NCI-H1048 (cell line): ENCODE data around the gene SMOC2.

Experiments used
- DNase-seq: peaks from one replicate; lab custom pipeline; 2025; lab: John Stamatoyannopoulos, UW

SMOC2 gene

DNA sequence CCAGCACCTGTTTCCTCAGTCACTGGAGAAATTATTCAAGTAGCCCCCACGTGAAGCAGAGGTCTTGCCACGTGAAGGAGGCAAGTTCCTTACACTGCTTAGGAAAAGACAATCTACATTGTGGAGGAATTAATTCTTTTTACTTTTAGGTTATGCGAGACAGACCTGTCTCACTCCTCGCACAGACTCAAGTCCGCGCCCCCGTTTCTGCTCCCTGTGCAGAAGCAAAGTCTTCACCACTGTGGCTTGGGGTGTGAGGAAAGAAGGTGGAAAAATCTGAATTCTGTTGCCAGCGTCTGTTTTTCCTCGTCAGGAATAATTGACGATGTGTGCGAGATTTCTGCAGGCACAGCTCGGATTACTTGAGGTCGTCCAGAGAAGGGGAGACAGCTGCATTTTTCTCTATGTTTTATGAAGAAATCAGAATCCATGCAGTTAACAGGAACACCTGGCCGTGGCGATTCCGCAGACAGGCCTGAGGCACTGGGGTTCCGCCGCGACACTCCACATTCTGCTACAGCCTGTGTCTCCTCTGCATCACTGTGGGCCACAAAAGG is 185.1 kb downstream of the SMOC2 start:
- no peak for DNase-seq

DNA sequence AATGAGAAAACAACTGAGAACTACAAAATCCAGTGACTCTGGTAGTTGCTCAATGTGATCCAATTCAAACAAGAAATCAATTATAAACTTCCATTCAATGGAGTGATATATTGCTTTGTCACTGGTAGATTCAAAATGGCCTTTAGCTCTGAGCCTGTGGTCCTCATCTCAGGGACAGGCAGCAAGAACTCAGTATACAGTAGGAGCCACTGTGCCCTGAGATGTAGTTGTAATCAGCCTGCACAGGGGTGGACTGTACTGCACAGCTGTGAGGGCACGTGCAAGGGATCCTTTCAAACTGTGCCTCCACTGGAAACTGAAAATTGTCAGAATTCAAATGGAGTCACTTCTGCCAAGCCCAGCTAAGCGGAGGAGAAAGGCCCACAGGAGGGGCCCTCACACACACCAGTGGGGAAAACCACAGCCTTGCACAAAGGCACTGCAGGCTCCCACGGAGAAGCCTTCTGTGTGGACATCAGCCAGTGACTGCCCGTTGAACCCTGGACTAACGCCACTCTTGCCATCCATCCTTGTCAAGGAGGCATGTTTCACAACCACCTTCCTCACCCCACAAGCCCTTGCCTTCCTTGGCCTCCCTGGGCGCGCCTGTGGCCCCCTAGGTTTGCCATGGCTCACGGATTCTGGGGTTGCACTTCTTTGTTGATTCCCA is 186.7 kb downstream of the SMOC2 start:
- no peak for DNase-seq

DNA sequence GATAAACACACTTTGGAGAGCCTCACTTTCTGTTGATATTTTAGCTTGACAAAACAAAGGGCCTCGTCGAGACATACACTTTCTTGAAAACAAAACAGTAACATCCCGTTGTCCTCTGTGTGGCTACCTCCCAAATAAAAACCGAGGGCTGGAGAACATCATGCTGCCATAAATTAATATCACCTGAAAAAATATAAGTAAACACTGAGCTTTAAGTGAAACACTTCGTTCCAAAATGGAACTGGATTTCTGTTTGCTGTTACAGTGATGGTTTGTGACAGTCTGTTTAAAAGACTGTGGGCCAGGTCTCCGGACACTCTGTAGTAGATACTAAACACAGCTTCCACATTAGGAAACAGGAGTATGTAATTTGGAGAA is 187.2 kb downstream of the SMOC2 start:
- DNase-seq, result no peak

DNA sequence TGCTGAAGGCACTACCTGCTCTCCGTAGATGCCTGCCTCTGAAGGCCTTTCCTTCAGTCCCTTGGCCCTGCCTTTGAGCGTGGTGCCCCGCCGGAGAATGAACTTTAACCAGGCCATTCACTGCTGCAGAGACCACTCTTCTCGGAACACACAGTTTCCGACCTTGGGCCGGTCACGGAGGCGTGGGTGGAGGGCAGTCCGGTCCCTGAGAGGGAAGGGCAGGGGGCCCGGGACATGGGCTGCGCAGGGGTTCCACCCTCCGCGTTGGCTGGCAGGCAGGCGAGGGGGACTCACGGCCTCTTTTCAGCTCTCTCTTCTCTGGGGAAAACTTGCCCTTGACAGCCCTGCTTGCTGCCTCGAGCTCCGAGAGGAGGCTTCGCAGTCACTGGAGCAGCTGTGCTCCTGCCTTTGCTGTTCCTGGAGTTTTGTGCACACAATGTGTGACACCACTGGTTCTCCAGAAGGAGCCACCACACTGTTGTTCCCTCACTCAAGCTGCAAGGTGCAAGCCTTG is 187.8 kb downstream of the SMOC2 start:
- no peak for DNase-seq

DNA sequence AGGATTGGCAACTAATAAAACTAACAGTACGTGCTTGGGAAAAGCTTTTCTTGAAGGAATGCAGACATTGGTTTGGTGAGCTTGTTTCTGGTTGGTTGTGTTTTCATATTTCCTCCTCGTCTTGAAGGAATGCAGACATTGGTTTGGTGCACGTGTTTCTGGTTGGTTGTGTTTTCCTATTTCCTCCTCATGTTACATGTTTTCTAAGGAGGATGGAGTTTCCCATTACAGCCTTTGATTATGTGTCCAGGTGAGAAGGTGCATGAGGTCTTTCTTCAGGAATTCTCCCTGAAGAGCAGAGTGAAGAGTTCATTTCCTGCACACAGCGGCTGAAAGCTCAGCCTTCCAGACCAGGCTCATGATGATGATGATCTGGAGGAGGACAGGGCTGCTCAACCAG is 190.6 kb downstream of the SMOC2 start:
- DNase-seq, result no peak

DNA sequence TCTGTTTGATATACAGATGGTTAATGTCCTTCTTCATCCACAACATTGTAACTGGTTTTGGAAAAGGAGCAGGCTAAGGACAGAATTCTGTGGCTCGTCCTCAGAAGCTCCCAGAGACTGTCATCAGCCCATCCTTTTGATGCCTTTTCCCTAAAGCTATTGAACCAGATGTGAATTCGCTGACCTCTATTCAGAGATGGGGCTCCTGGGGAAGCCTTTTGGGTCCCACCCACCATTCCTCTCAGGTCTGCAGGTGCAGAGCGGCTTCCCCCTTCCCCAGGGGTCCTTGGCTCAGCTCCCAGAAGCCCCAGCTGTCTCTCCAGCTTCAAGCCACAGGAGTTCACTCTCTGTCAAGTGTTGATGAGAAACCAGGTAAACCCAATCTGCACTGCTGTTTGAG is 191.7 kb downstream of the SMOC2 start:
- DNase-seq, result no peak

DNA sequence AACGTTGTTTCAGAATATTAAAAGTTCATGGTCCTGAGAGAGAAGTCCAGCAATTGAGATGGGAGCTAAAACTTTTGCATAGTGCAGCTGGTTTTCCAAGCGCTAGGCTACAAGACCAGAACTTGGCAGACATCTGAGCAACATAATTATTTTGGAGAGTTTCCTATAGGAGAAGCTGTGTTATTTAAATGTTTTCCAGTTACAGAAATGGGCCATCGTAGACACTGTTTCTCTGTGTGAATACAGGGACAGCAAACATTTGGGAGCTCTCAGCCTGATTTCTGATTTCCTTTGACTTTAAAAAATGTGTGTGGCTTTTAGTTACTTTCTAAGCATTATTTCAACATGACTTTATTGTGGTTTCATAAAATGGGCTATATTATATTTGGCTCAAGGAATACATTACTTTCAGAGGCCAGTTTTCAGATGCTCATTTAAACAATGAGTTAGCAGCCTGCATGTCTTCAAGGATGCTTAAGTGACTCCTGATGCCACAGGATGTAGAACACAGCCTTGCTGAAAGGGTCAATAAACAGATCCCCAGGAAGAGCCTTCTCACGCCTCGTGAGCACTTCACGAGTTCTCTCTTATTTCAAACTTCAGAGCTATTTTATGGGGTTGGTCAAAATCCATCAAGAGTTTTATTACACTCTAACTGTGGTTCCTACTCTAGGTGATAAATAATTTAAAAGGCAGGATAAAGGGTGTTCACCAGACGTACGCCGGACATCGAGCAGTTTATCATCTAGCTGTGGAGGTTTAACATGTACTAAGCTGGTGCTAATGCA is 193.8 kb downstream of the SMOC2 start:
- DNase-seq, result no peak

DNA sequence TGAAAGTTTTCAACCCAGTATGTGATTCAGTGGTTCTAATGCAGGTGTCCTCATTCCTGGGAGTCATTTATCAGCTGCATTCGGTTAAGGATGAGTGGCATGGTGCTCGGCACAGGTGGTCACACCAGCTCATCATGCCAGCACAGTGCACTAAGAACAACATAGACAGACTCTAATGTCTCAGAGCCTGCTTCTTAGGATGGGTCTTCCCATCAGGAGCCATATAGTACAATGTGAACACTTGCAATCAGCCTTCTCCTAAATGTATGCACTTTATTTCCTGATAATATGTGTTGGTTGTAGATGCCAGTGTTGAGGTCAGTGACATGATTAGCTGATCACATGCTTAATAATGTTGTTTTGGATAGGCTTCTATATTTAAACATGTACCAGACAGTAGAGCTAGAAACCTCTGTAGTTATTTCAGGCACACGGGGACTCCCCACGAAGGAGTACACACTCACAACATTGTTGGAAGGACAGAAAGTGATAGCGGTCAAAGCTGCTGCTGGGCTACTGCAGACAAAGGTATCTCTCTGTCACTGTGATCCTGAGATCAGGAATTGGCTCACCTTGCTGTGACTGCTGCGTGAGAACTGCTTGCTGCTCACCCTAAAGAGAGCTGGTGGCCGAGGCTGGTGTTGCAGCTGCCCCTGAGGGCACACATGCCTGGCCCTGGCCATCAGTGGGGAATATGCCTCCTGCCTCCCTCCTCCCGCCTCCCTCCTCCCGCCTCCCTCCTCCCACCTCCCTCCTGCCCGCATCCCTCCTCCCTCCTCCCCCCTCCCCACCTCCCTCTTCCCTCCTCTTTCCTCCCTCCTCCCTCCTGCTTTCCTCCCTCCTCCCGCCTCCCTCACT is 195.4 kb downstream of the SMOC2 start:
- DNase-seq, result no peak

DNA sequence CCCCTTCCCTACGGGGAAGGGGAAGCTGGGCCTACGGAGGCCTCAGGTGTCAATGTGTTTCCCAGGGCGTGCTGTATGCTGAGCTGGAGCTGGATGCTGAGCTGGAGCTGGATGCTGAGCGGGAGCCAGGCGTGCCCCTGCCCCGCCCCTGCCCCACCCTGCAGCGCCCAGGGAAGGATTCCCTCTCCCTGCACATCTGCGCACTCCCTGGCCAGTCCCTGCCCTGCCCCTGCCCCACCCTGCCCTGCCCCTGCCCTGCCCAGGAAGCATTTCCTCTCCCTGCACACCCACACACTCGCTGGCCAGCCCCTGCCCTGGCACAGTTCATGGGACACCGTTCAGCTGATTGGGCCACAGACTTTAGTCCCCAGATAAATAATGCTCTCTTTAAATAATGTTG is 196.8 kb downstream of the SMOC2 start:
- no peak for DNase-seq

DNA sequence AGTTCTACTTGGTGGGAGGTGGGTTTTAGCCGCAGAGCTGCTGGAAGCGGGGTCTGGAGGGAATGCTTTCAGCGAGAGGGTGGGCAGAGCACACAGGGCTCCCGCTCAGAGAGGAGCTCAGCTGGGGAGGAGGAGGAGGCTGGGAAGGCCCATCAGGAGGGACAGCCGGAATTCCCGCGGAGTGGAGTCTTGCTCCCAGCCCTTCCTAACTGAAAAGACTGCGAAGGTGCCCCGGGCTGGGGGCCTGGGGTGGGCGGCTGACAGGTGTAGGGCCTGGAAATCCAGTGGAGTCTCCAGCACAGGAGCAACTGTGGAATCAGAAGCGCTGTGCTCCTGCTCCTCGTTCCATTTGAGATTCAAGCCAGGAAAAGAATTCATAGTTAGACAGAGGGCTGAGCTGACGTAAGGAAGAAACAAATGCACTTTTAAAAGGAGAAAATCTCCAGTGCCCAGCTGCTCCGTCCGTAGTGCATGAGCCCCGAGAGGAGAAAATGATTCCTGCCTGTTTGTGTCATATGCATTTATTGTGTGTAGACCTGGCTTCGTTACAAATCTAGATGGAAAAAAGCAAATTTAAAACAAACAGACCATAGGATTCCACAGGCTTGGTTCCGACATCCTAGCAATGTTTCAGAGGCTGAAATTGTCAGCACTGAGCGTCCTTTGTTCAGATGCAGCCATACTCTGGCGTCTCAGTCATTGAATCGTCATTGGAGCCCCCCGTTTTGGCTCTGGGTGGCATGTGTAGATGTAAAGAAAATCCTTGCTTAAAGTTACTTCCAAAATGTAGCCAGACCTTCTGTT is 197.7 kb downstream of the SMOC2 start:
- DNase-seq, result no peak

DNA sequence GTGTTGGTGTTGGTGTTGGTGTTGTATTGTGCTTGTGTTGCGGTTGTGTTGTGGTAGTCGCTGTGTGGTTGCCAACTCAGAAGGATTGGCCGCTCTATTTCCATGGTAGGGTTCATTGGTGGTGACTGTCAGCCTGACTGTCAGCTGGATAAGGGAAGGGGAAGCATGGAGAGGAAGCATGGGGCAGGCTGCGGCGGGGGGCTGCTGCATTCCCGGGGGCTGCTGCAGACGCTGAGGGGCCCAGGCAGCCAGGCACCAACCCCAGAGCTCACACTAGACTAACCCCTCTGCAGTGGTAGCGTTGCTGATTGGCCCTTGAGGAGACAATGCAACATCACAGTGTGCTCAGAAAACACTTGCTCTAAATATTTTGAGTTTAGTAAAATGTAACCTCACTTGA is 199.2 kb downstream of the SMOC2 start:
- DNase-seq, result no peak

DNA sequence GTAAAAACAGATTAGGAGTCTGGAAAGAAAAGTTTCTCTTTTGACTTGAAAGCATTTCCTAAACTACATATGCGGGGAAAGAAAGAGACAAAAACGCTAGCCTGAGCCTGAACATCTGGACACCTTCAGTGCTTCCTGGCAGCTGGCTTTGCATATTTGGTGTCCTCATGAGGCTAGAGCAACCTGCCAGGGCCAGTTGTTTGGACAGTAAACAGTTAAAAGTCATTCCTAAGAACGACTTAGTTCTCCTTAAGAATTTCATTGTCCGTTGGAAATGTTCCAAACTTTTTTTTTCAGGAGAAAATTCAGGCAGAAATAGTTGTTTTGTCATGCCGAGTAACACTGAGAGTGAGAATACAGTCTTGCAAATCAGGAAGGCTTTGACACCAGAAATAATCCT is 199.8 kb downstream of the SMOC2 start:
- DNase-seq, result no peak

DNA sequence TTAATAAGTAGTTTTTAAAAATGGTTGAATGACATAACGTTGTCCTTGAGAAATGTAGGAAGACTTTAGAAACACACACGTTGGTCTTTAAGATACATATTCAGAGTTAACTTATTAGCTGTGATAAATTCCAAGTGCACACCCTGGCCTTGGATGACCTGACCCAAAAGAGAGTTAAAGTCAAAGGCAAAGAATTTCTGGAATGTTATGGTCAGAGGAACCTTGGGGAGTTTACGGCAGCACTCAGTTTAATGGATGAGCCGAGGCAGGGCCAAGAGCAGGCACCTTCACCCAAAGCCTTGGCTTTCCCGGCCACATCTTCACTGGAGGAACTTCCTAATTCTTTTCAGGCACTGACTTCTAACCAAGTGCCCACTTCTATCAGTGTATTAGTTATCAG is 200.5 kb downstream of the SMOC2 start:
- DNase-seq, result no peak

DNA sequence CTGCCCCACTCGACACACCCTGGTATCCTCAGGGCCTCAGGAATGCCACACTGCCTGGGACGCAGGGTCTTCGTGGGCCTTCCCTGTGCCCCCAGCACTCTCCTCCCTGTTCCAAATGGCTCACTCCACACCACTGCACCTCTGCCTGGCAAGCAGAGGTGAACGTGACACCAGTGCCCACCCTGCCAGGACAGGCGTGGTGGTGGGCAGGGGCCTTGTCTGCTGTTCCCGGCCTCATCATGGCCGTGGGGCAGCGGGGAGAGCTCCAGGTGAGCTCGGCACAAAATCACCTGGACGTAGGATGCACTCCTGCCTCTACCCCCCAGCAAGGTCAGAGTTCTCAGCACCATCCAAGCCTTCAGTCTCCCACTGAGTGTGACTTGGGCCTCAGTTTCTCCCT is 202.4 kb downstream of the SMOC2 start:
- no peak for DNase-seq

DNA sequence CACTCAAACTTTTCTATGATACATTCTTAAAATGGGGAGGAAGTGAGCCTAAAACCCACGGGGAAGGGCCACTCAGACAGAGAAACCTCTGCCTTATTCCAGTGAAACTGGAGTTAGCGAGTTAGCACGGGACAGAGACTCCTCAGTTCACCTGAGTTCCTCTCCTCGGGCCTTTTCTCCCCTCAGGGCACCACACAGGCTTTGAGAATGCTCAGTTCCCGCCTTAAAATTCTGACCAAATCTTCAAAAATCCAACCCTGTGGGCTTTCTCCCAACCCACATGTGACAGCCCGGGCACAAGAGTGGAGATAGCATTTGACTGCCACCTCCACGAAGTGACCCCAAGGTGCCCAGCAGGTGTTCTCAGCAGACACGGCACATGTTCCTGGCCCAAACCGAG is 204.3 kb downstream of the SMOC2 start:
- DNase-seq, result no peak

DNA sequence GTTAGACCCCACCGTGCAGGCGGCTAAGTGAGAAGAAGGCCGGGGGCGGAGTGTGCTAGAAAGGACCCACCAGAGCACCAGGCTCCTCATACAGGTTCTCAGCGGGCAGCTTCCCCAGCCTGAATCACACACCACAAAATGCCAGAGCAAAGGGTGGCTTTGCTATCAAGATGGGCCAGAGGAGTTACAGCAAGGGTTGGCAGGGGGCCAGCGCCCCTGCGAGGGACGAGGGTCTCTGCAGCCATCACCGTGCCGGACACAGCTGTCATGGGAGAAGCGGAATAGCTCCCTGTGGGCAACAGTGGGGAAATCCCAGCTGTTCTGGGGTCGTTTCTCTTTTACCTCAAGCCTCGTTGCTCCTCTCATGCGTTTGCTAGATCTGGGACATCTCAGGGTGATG is 206.3 kb downstream of the SMOC2 start:
- DNase-seq, result no peak

DNA sequence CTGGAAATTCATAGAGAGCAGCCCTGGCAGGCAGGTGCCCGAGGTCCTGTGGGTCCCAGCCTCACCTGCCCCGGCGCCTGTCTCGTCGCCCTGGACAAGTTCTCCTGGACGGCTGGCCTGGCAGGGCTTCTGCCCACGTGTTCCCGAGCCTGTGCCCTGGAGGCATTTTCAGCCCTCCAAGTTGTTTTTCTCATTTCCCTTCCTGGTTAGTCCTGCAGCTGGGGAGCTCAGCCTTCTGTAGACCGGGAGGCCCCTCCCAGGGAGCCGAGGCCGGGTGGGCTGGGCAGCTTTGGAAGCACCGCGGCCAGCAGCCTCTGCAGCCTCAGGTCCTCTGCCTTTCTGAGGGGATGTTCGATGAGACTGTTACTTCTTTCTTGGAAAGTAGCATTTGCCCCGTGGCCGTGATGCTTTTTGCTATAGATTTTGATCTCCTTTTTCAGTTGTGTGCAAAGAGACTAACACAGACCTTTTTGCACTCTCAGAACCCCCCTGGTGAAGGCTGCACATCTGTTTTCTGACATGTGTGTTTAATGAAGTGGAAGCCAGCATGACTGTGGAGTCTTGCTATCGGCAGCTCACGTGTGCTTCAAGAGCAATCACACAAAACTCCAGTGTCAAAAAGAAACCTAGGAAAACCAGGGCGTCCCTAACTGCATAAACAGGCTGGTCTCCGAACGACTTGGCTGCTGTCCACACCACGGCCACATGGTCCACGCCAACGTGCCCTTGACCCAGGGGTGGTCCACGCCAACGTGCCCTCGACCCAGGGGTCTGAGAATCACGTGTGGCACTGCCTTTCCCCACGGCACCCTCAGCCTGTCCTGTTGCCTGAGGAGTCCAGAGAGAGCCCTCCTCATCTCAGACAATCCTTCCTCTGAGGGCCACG is 207.5 kb downstream of the SMOC2 start:
- DNase-seq, result no peak

DNA sequence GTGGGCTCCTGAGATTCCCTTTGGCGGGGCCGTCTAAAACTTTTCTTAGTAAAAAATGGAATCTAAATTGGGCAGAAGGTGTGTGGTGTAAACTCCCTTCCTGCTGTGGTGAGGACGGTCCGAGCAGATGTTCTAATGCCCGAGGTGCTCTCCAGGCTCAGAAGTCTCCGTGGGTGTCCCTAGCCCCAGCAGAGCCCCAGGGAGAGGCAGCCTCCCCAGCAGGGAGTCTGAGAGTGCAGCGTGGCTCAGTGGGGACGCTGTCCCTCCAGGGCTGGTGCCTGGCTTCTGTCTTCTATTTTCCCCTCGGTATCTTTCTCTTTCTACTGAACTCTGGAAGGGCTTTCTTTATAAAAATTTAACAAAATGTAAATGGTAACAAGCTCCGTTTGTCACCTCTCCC is 208.2 kb downstream of the SMOC2 start:
- DNase-seq, result no peak

DNA sequence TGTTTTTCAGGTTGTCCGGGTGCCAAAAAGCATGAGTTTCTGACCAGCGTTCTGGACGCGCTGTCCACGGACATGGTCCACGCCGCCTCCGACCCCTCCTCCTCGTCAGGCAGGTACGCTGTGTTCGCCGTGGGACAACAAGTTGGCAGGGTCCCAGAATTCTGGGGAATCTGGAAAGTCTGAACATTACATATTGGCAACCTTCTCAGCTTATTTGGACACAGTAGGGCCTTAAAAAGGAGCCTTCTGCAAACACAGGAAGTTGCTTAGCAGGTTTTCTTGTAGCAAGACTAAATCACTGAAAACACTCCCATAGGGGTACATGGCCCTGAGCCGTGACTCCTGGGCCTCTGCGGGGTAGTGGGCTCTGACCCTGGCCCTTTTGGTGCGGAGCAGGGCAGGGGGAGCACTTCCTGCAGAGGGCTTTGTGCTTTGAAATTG is 209.7 kb downstream of the SMOC2 start:
- DNase-seq, result no peak

DNA sequence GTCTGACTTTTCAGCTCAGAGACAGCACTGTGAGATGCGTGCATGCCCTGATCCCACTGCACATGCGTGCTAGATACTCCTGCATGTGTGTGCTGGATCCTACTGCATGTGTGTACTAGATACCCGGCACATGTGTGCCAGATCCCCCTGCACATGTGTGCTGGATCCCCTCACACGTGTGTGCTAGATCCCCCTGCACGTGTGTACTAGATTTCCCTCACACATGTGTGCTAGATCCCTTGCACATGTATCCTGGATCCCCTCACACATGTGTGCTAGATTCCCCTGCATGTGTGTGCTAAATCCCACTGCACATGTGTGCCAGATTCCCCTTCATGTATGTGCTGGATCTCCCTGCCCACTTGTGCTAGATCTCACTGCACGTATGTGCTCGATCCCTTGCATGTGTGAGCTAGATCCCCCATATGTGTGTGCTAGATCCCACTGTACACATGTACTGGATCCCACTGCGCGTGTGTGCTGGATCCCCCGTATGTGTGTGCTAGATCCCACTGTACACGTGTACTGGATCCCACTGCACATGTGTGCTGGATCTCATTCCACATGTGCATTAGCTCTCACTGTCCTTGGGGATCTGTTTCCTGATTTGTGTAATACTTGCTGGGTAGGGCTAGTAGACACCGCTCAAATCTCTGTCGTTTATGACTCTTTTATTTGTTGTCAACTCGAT is 214.6 kb downstream of the SMOC2 start:
- no peak for DNase-seq
